Measurements from ENCODE around the gene ZNF639. TPM values are rescaled to one million over a fixed set of nuclear protein-coding genes. Genes with fewer than 3 reads are reported as not detected.

The ZNF639 gene
- total and polyA plus RNA-seq, 2 of the 13 experiments (the other 11 are each of a cell fraction or from before 2014, with no cell fraction given): 11.6 to 42.4 TPM

DNA sequence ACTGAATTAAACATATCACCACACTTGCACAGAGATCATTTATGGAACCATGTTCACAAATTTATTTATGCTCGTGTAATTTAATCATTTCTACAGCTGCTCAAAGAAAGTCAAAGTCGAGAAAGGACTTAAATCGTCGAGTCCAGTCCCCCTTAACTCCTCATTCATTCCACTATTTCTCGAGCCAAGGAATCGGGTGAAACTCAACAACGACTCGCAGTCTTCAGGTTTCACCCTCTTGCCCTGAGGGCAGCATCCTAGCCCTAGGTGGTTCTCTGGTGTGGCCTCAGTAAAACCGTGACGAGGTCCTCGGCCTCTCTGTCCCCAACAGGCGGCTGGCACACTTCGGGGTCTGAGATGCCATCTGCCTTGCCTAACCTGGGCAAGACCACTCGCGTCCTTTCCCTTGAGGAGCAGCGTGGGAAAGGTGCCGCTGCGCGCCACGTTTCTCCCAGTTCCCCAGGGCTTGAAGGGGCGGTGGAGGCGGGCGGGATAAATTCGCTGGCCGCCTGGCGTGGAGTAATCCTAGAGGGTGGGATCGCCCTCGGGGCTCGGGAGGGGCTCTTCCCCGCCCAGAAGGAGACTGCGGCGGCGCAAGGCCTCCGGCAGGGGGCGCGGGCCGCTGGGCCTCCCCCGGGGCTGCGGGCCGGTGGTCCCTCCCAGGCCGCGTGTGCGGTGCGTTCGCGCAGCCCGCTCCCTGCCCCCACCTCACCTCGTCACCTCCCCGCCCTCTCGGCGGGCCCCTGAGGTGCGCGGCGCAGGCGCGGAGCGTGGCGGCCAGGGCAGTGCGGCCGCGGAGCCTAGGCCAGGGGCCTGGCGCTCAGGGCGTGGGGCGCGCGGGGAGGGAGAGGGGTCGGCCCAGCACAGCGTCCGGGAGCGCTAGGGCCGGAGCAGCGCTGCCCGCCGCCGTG lies at the start of gene ZNF639 (continued):
- TF ChIP-seq ZNF710 (CRISPR knock-in tag; IDR thresholded peaks at IDR 0.05; ENCODE audit: borderline replicate concordance) (peak; percentile 27; the same call in 1 of the 2 replicates), LBX2 (CRISPR knock-in tag; IDR thresholded peaks at IDR 0.05; ENCODE audit: borderline replicate concordance) (peak; percentile 11; the same call in 1 of the 2 replicates), DBP (CRISPR knock-in tag; IDR thresholded peaks at IDR 0.05; ENCODE audit: not compliant biosample characterization) (no peak), ETV6 (CRISPR knock-in tag; conservative IDR thresholded peaks at IDR 0.05) (no peak), GMEB1 (CRISPR knock-in tag; IDR thresholded peaks at IDR 0.05; ENCODE audit: borderline replicate concordance) (0 out of 2 replicates have a peak, but pooled peaks have one; percentile 38), NFIC (IDR thresholded peaks at IDR 0.05; ENCODE audit: low read length) (no peak), NPAS2 (CRISPR knock-in tag; IDR thresholded peaks at IDR 0.05; ENCODE audit: borderline replicate concordance) (no peak), MYC (CRISPR knock-in tag; IDR thresholded peaks at IDR 0.05; ENCODE audit: borderline replicate concordance) (peak; percentile 96), BCL6 (CRISPR knock-in tag; IDR thresholded peaks at IDR 0.05) (0 out of 2 replicates have a peak, but pooled peaks have one; percentile 13), GTF2F1 (IDR thresholded peaks at IDR 0.05; ENCODE audit: low read length) (no peak), IRX3 (CRISPR knock-in tag; IDR thresholded peaks at IDR 0.05; ENCODE audit: borderline replicate concordance, low read depth) (peak; percentile 81; the same call in 1 of the 2 replicates), RBAK (CRISPR knock-in tag; IDR thresholded peaks at IDR 0.05) (no peak)
- TF ChIP-seq, protein P1, sequence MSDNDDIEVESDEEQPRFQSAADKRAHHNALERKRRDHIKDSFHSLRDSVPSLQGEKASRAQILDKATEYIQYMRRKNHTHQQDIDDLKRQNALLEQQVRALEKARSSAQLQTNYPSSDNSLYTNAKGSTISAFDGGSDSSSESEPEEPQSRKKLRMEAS (IDR thresholded peaks at IDR 0.05): peak; percentile 91
- TF ChIP-seq, protein P2, sequence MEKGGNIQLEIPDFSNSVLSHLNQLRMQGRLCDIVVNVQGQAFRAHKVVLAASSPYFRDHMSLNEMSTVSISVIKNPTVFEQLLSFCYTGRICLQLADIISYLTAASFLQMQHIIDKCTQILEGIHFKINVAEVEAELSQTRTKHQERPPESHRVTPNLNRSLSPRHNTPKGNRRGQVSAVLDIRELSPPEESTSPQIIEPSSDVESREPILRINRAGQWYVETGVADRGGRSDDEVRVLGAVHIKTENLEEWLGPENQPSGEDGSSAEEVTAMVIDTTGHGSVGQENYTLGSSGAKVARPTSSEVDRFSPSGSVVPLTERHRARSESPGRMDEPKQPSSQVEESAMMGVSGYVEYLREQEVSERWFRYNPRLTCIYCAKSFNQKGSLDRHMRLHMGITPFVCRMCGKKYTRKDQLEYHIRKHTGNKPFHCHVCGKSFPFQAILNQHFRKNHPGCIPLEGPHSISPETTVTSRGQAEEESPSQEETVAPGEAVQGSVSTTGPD (CRISPR knock-in tag; IDR thresholded peaks at IDR 0.05): peak; percentile 39; the same call in 1 of the 2 replicates
- TF ChIP-seq, protein P3, sequence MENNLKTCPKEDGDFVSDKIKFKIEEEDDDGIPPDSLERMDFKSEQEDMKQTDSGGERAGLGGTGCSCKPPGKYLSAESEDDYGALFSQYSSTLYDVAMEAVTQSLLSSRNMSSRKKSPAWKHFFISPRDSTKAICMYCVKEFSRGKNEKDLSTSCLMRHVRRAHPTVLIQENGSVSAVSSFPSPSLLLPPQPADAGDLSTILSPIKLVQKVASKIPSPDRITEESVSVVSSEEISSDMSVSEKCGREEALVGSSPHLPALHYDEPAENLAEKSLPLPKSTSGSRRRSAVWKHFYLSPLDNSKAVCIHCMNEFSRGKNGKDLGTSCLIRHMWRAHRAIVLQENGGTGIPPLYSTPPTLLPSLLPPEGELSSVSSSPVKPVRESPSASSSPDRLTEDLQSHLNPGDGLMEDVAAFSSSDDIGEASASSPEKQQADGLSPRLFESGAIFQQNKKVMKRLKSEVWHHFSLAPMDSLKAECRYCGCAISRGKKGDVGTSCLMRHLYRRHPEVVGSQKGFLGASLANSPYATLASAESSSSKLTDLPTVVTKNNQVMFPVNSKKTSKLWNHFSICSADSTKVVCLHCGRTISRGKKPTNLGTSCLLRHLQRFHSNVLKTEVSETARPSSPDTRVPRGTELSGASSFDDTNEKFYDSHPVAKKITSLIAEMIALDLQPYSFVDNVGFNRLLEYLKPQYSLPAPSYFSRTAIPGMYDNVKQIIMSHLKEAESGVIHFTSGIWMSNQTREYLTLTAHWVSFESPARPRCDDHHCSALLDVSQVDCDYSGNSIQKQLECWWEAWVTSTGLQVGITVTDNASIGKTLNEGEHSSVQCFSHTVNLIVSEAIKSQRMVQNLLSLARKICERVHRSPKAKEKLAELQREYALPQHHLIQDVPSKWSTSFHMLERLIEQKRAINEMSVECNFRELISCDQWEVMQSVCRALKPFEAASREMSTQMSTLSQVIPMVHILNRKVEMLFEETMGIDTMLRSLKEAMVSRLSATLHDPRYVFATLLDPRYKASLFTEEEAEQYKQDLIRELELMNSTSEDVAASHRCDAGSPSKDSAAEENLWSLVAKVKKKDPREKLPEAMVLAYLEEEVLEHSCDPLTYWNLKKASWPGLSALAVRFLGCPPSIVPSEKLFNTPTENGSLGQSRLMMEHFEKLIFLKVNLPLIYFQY (CRISPR knock-in tag; IDR thresholded peaks at IDR 0.05; ENCODE audit: borderline replicate concordance): peak; percentile 68; the same call in 1 of the 2 replicates
